ENCODE results near the gene ELOVL1. TPM values are rescaled to one million over a fixed set of nuclear protein-coding genes. Genes with fewer than 3 reads are reported as not detected.
A peak's percentile ranks its signal among the peaks of the same experiment; 100 is the strongest.
"Not testable (repeated sequence)": the region's sequence is repeated elsewhere in the genome, so short reads cannot be mapped to it uniquely, and the experiment has no call there.

ELOVL1 gene
- polyA plus RNA-seq, 3 donors from 2014 or later = 99.8 to 189 (median 113) TPM

DNA sequence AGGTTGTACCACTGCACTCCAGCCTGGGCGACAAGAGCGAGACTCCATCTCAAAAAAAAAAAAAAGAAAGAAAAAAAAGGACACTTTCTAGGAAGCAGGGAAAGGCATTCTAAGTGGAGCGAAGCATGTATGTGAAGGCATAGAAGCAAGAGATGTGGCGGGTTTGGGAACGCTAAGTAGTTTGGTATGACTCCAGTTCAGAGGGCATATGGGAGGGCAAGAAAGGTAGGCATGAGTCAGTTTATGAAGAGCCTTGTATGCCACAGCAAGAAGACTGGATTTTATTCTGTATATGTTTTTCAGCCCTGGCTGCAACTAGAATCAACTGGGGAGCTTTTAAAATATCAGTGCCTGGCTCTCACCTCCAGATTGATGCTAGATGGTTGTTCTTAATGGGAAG, 4.4 kb upstream of the ELOVL1 start:
- H3K27ac Mint-ChIP-seq = no peak overlapping the region
- H3K4me1 Mint-ChIP-seq = peaks cover 18 to 21% of the 10 kb centered on the region in 2 donors

DNA sequence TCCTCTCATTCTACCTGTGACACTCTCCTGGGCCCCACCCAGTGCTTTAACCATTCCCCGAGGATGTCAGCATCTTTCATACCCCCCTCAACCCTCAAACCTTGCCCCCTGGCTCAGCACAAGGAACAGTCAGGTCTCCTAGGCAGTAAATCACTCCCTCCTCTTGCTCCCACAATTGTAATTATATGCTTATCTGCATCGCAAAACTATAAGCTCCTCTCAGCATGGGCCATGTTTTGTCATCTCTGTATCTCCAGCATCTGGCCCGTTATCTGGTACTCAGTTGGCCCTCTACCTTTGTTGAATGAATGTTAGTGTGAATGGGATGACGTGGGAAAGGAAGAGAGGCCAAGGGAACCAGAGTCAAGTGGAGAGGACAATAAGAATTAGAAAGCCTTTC, 2.8 kb upstream of the ELOVL1 start:
- H3K9me3 Mint-ChIP-seq = no peaks in the 10 kb centered on the region

More for the DNA sequence above, 4.4 kb upstream of the ELOVL1 start:
- H3K9me3 Mint-ChIP-seq = no peaks in the 10 kb centered on the region
- H3K36me3 Mint-ChIP-seq = no peaks in the 10 kb centered on the region
- DNase-seq = no peak
- no peaks in the 10 kb centered on the region for H3K27me3 Mint-ChIP-seq (ENCODE audit: low read depth in 3 of 3)
- H3K4me3 Mint-ChIP-seq = no peak overlapping the region

DNA sequence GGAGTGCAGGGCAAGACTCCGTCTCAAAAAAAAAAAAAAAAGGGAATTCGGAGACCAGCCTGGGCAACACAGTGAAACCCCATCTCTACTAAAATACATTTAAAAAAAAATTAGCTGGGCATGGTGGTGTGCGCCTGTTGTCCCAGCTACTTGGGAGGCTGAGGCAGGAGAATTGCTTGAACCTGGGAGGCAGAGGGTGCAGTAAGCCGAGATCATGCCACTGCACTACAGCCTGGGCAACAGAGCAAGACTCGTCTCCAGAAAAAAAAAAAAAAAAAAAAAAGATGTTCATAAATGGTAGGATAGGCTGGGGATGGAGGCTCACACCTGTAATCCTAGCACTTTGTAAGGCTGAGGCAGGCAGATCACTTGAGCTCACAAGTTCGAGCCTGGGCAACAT, 2.0 kb upstream of the ELOVL1 start:
- H3K27ac Mint-ChIP-seq = peak overlapping the region in 1 of 6 donors; percentile 23
- not testable (repeated sequence) for H3K9me3 Mint-ChIP-seq

More for the DNA sequence above, 2.8 kb upstream of the ELOVL1 start:
- H3K27ac Mint-ChIP-seq = peak overlapping the region in 5 of 6 donors; percentile 67 to 80 (median 76)
- H3K36me3 Mint-ChIP-seq = peaks cover 0 to 3% (median 0%) of the 10 kb centered on the region in 3 donors
- H3K27me3 Mint-ChIP-seq (ENCODE audit: low read depth in 3 of 3) = peaks cover 3 to 4% (median 3%) of the 10 kb centered on the region in 3 donors
- DNase-seq = no peak
- H3K4me3 Mint-ChIP-seq = peak overlapping the region in 2 of 5 donors; percentile 58 to 66
- H3K4me1 Mint-ChIP-seq = peaks cover 33 to 36% of the 10 kb centered on the region in 2 donors

DNA sequence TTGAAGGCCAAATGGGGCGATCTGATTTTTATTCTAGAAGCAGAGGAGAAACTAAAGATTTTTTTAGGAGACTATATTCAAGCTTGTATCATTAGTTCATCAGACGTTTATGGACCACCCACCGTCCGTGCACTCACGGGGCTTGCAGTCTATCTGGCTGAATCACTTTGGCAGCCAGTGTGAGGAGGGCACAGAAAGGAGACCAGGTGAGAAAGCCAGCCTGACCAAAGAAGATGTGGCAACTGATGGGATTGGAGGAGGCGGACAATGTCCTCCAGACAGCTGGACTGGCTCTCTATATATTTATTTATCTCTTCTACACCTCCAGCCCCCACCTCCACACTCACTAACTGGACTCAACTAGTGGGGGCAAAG, 822 bp upstream of the ELOVL1 start:
- Mint-ChIP-seq H3K9me3 (no peaks in the 10 kb centered on the region), H3K4me1 (peaks cover 44 to 45% of the 10 kb centered on the region in 2 donors), H3K27me3 (ENCODE audit: low read depth in 3 of 3) (peaks cover 3 to 7% (median 3%) of the 10 kb centered on the region in 3 donors), H3K4me3 (peak overlapping the region; percentile 91 to 93 (median 92)), H3K27ac (peak overlapping the region; percentile 84 to 98 (median 93)), H3K36me3 (peaks cover 0 to 17% (median 5%) of the 10 kb centered on the region in 3 donors)
- DNase-seq = no peak

More for the DNA sequence above, 2.0 kb upstream of the ELOVL1 start:
- peaks cover 41 to 44% of the 10 kb centered on the region in 2 donors for H3K4me1 Mint-ChIP-seq
- DNase-seq; H3K36me3 Mint-ChIP-seq; H3K27me3 Mint-ChIP-seq (ENCODE audit: low read depth in 3 of 3); H3K4me3 Mint-ChIP-seq: not testable (repeated sequence)

DNA sequence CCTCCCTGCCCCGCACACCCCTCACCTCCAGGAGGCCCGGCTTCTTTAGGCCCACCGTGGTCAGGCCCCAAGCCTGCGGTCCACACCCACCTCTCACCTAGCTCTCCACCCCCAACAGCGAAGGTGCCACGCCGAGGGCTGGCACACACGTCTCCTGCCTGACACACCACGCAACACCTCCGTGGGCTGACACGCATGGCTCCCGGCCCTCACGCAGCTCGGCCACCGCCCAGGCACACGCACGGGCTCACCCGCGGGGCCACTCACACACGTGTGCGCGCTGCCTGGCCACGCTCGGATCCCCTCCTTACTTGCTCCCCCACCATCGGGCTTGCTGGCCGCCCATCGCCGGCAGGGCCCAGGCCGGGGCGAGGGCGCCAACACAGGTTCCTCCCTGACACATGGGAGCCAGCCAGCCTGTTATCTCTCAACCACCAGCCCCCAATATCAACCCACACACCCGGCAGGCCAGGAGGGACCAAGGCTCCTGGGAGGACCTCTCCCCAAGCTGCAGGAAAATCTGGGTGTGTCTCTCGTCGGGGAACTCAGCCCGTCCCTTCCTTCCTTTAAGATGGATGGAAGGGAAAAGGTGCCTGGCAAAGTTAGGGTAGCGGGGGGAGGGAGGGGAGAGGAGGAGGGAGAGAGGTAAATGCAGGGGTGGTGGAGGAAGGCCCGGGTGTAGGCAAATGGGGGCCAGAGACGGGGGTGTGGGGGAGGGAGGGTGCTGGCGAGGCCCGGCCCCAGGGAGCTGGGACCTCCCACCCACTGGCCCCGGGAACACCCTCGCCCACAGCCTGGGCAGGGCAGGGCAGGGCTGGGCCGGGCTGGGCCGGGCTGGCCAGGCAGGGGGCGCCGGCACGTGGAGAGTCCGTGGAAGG, 546 bp downstream of the ELOVL1 start:
- peaks cover 44 to 45% of the 10 kb centered on the region in 2 donors for H3K4me1 Mint-ChIP-seq
- peak overlapping the region; percentile 78 to 91 (median 88) for H3K27ac Mint-ChIP-seq
- peaks cover 3 to 7% (median 3%) of the 10 kb centered on the region in 3 donors for H3K27me3 Mint-ChIP-seq (ENCODE audit: low read depth in 3 of 3)

DNA sequence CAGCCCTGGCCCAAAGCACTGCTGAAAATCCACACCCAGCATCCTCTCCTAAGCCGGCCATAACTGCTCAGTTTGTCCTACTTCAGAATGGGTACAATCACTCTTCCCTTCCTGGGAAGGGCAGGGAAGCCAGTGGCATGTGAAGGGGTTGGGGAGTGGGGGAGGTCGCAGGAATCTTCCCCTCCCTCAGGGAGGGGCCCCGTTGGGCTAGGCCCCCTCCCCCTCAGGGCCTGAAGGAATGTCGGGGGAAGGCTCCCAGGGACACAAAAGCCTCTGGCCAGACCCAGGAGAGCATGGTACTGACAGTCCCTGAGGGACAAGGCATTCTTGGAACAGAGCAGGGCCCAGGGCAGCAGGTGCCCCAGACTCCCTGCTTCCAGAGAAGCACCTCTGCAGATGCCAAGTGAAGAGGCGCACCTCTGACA, 1.2 kb downstream of the ELOVL1 start:
- peaks cover 5 to 28% (median 5%) of the 10 kb centered on the region in 3 donors for H3K36me3 Mint-ChIP-seq
- H3K4me3 Mint-ChIP-seq = peak overlapping the region; percentile 85 to 89 (median 88)
- H3K27ac Mint-ChIP-seq = peak overlapping the region; percentile 78 to 91 (median 88)
- H3K9me3 Mint-ChIP-seq = no peaks in the 10 kb centered on the region
- H3K4me1 Mint-ChIP-seq = peaks cover 44 to 47% of the 10 kb centered on the region in 2 donors
- no peak for DNase-seq
- peaks cover 3 to 7% (median 5%) of the 10 kb centered on the region in 3 donors for H3K27me3 Mint-ChIP-seq (ENCODE audit: low read depth in 3 of 3)

More for the DNA sequence above, 546 bp downstream of the ELOVL1 start:
- peak overlapping the region; percentile 85 to 89 (median 88) for H3K4me3 Mint-ChIP-seq
- H3K9me3 Mint-ChIP-seq = no peaks in the 10 kb centered on the region
- H3K36me3 Mint-ChIP-seq = peaks cover 4 to 22% (median 5%) of the 10 kb centered on the region in 3 donors
- DNase-seq = peak; percentile 50 to 62 (median 59)

DNA sequence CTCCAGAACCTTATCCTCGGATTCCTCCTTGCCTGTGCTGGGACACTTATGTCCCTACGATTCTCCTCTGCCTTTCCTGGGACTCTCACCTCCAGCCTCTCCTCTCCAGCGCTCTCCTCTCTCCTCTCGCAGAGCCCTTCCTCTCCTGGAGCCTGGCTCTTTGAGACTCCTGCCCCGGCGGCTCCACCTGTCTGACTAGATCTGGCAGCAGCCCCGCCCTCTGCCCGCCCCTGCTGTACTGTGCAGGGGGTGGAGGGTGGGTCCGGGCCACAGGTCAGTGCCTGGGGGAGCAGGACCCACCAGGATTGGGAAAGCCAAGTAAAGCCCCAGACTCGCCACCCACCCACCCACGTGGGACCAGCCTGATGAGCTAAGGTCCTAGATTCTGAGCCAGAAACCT, 1.6 kb downstream of the ELOVL1 start:
- Mint-ChIP-seq H3K4me1 (peaks cover 44 to 50% of the 10 kb centered on the region in 2 donors), H3K36me3 (peaks cover 9 to 31% (median 9%) of the 10 kb centered on the region in 3 donors), H3K4me3 (peak overlapping the region; percentile 85 to 89 (median 88)), H3K27me3 (ENCODE audit: low read depth in 3 of 3) (peaks cover 3 to 7% (median 5%) of the 10 kb centered on the region in 3 donors), H3K9me3 (no peaks in the 10 kb centered on the region), H3K27ac (peak overlapping the region; percentile 84 to 89 (median 86))
- no peak for DNase-seq

DNA sequence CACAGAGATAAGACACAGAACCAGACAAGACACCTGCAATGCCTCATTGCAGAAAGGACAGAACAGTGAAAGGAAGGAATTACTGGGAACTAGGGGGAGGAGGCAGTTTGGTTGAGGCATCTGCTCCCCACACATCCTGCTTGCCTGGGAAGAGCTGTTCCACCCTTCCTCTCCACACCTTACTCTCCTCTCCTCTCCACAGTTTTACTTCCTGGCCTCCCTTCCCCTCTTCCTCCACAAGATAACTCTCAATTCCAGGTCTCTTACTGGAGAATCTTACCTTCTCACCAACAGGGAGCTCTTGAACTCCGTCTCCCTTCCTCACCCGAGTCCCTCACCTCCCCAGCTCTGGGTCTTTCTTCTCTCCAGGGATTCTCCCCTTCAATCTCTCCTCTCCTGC, 2.1 kb downstream of the ELOVL1 start:
- Mint-ChIP-seq H3K27ac (peak overlapping the region; percentile 61 to 89 (median 84)), H3K4me3 (peak overlapping the region; percentile 50 to 89 (median 85)), H3K9me3 (no peaks in the 10 kb centered on the region), H3K27me3 (ENCODE audit: low read depth in 3 of 3) (peaks cover 3 to 7% (median 5%) of the 10 kb centered on the region in 3 donors), H3K36me3 (peaks cover 10 to 31% (median 10%) of the 10 kb centered on the region in 3 donors), H3K4me1 (peaks cover 41 to 47% of the 10 kb centered on the region in 2 donors)
- no peak for DNase-seq

DNA sequence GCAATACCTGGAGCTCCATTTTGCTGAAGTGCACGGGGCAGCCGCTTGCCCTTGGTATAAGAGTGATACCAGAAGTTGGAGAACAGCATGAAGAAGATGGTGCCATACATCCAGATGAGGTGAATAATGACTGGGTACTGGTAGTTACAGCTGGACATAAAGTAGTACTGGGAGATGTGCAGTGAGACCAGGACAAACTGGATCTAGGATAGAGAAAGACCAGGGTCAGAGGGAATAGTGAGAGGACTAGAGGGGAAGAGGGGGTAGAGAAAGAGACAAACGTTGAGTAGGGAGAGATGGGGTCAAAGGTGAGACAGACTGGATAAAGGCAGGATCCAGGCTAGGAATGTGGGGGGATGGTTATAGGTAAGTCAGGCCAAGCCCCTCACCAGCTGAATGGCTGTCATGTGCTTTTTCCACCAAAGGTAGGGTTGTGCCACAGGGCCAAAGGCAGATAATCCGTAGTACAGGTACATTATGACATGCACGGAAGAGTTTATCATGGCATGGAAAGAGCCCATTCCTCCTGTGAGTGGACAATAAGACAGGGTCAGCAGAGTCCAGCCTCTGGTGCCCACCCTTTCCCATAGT, 3.8 kb downstream of the ELOVL1 start:
- Mint-ChIP-seq H3K4me1 (peaks cover 45 to 50% of the 10 kb centered on the region in 2 donors), H3K9me3 (no peaks in the 10 kb centered on the region), H3K27ac (peak overlapping the region in 5 of 6 donors; percentile 5 to 68 (median 25)), H3K27me3 (ENCODE audit: low read depth in 3 of 3) (peaks cover 3 to 7% (median 5%) of the 10 kb centered on the region in 3 donors), H3K36me3 (peaks cover 10 to 31% (median 10%) of the 10 kb centered on the region in 3 donors), H3K4me3 (no peak overlapping the region)
- no peak for DNase-seq

DNA sequence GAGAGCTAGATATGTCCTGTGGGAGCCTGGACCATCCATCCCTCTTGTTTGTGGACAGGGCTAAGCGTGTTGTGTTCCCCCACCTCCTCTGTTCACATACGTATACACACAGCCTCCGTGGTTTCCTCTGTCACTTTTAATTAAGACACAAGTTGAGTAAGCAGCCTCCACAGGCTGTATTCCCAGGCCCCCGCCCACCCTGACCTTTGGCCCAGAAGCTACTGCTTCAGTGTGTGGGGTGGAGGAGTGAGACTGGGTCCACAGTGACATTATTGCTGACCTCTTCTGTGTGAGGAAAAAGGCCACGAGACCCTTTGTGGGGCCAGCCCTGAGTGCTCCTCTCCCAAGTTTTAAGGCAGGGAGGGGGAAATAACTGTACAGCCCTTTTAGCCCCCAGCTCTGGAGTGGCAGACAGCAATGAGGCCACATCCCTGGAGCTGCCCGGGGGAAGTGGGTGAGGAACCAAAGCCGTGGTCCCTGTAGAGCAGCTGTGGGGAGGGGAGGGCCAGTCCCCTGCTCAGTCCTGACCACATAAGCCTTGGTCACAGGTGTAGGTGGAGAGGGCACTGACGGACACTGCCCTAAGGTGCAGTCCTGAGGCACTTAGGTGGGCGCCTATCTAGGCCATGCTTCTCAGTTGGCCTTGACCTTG, 4.4 kb downstream of the ELOVL1 start:
- Mint-ChIP-seq H3K4me3 (no peak overlapping the region), H3K36me3 (peaks cover 10 to 31% (median 10%) of the 10 kb centered on the region in 3 donors), H3K27me3 (ENCODE audit: low read depth in 3 of 3) (peaks cover 3 to 7% (median 6%) of the 10 kb centered on the region in 3 donors), H3K27ac (peak overlapping the region in 5 of 6 donors; percentile 3 to 80 (median 33)), H3K4me1 (peaks cover 41 to 50% of the 10 kb centered on the region in 2 donors), H3K9me3 (no peaks in the 10 kb centered on the region)
- no peak for DNase-seq

DNA sequence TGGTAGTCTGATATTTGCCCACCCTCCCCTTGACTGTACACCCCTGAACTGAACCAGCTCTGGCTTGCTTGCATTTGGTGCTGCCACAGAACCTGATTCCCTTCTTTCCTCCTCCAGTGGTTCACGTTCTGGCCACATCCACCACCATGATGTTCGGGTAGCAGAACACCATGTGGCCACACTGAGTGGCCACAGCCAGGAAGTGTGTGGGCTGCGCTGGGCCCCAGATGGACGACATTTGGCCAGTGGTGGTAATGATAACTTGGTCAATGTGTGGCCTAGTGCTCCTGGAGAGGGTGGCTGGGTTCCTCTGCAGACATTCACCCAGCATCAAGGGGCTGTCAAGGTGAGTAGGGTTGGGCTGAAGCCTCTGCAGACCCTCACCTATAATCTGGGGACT, 7.2 kb downstream of the ELOVL1 start:
- Mint-ChIP-seq H3K36me3 (peaks cover 10 to 28% (median 10%) of the 10 kb centered on the region in 3 donors), H3K27me3 (ENCODE audit: low read depth in 3 of 3) (peaks cover 2 to 5% (median 3%) of the 10 kb centered on the region in 3 donors), H3K9me3 (no peaks in the 10 kb centered on the region), H3K4me1 (peaks cover 29 to 38% of the 10 kb centered on the region in 2 donors), H3K27ac (peak overlapping the region in 3 of 6 donors; percentile 2 to 76 (median 33)), H3K4me3 (peak overlapping the region in 2 of 5 donors; percentile 5 to 35)
- no peak for DNase-seq

DNA sequence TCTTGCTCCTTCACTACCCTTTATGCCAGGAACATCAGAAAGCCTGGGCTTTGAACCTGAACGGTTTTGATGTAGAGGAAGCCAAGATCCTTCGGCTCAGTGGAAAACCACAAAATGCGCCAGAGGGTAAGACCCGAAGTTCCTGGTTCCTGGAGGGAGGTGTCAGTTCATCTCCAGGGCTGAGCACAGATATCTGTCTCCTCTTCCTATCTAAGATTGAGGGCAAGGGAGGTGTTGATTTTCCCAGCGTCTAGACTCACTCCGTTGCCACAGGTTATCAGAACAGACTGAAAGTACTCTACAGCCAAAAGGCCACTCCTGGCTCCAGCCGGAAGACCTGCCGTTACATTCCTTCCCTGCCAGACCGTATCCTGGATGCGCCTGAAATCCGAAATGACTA, 8.1 kb downstream of the ELOVL1 start:
- Mint-ChIP-seq H3K4me3 (peak overlapping the region; percentile 67 to 91 (median 90)), H3K9me3 (no peaks in the 10 kb centered on the region), H3K4me1 (peaks cover 21 to 29% of the 10 kb centered on the region in 2 donors), H3K36me3 (peaks cover 5 to 22% (median 10%) of the 10 kb centered on the region in 3 donors), H3K27me3 (ENCODE audit: low read depth in 3 of 3) (peaks cover 2 to 5% (median 3%) of the 10 kb centered on the region in 3 donors), H3K27ac (peak overlapping the region in 2 of 6 donors; percentile 35 to 51)
- no peak for DNase-seq
